Ammon's horn (tissue), 1 donor: ENCODE results near the gene DRC3.

Source experiments
- DNase-seq: peaks from one replicate; pipeline ENCODE4 v3.0.0-alpha.2; 2016; ENCODE audit warnings: low spot score

Gene DRC3

GRCh38 chr17:17966399-17966798, 6.3 kb upstream of the DRC3 start:
- no peak for DNase-seq

- no peak for DNase-seq
Observed at GRCh38 chr17:17970699-17971430, 1.8 kb upstream of the DRC3 start.

GRCh38 chr17:17971431-17972125, 1.1 kb upstream of the DRC3 start:
- DNase-seq, result peak; percentile 45

GRCh38 chr17:17972952-17973254, 241 bp downstream of the DRC3 start:
- DNase-seq, result no peak

- no peak for DNase-seq
Observed at GRCh38 chr17:17975436-17975835, 2.8 kb downstream of the DRC3 start.

GRCh38 chr17:17976931-17977570, 4.4 kb downstream of the DRC3 start:
- DNase-seq, result no peak

GRCh38 chr17:17978481-17979424, 6.1 kb downstream of the DRC3 start:
- DNase-seq, result no peak

- DNase-seq, result no peak
Observed at GRCh38 chr17:17979778-17980177, 7.1 kb downstream of the DRC3 start.

GRCh38 chr17:17981330-17981729, 8.7 kb downstream of the DRC3 start:
- DNase-seq, result no peak

GRCh38 chr17:17982801-17983200, 10.1 kb downstream of the DRC3 start:
- no peak for DNase-seq

GRCh38 chr17:17983376-17983775, 10.7 kb downstream of the DRC3 start:
- DNase-seq, result no peak

- DNase-seq, result no peak
Observed at GRCh38 chr17:17983776-17984175, 11.1 kb downstream of the DRC3 start.

- no peak for DNase-seq
Observed at GRCh38 chr17:17985153-17985552, 12.5 kb downstream of the DRC3 start.

GRCh38 chr17:17985555-17985954, 12.9 kb downstream of the DRC3 start:
- DNase-seq, result no peak

GRCh38 chr17:17987187-17987896, 14.7 kb downstream of the DRC3 start:
- DNase-seq, result no peak

- no peak for DNase-seq
Observed at GRCh38 chr17:17987901-17988300, 15.2 kb downstream of the DRC3 start.

GRCh38 chr17:17988427-17988945, 15.8 kb downstream of the DRC3 start:
- no peak for DNase-seq

GRCh38 chr17:17989081-17989480, 16.4 kb downstream of the DRC3 start:
- DNase-seq, result no peak

- DNase-seq, result no peak
Observed at GRCh38 chr17:17989618-17990017, 17.0 kb downstream of the DRC3 start.

- DNase-seq, result no peak
Observed at GRCh38 chr17:17990282-17990681, 17.6 kb downstream of the DRC3 start.

GRCh38 chr17:17993366-17993765, 20.7 kb downstream of the DRC3 start:
- no peak for DNase-seq
